ENCODE measurements around the gene ID3. TPM values are rescaled to one million over a fixed set of nuclear protein-coding genes. Genes with fewer than 3 reads are reported as not detected.

The ID3 gene
- total and polyA plus RNA-seq, 9 of the 15 experiments (the other 6 are each of a cell fraction or from before 2014, with no cell fraction given) = 6.8 to 59.8 (median 23.5) TPM

DNA sequence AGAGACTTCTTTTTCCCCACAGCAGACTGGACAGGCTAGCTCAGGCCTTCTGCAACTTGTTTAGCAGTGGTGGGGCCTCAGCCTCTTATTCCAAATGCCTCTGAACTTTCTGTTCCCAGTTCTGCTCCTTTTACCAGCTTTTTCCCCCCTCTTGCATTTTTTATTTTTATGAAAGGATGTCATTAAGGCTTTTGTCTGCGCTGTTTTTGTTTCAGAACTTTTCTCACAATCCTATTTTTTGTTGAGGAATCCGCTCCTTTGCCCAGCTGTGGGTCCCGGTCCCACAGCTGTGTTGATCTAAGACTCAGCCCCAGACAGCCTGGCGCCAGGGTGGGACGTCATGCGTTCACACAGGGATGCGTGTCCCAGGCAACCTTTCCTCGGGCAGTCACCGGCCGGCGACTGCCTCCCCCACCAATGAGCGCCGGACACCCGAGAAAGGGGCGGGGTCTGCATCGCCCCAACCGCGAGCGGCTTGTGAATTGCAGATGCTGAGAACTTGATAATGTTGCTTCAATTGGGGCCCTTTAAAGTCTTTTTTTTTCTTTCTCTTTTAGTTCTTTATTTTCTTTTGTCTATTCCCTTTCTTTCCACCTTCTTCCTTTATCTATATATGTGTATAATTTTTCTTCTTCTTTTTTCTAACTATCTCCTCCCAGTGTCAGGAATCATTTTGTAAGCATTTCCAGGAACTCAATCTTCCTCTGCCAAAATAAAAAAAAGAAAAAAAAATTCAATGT lies 3.0 kb upstream of the ID3 start (continued):
- TF ChIP-seq, protein P1, sequence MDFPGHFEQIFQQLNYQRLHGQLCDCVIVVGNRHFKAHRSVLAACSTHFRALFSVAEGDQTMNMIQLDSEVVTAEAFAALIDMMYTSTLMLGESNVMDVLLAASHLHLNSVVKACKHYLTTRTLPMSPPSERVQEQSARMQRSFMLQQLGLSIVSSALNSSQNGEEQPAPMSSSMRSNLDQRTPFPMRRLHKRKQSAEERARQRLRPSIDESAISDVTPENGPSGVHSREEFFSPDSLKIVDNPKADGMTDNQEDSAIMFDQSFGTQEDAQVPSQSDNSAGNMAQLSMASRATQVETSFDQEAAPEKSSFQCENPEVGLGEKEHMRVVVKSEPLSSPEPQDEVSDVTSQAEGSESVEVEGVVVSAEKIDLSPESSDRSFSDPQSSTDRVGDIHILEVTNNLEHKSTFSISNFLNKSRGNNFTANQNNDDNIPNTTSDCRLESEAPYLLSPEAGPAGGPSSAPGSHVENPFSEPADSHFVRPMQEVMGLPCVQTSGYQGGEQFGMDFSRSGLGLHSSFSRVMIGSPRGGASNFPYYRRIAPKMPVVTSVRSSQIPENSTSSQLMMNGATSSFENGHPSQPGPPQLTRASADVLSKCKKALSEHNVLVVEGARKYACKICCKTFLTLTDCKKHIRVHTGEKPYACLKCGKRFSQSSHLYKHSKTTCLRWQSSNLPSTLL (IDR thresholded peaks at IDR 0.05) = no peak
- TF ChIP-seq MAZ (CRISPR knock-in tag; conservative IDR thresholded peaks at IDR 0.05 in 1 of 2, IDR thresholded peaks at IDR 0.05 in 1 of 2) (peak in 1 of 2 experiments; percentile 53; a peak in 1 of 4 replicates), TEAD4 (IDR thresholded peaks at IDR 0.05; ENCODE audit: low read length) (no peak), TEAD4 (CRISPR knock-in tag; IDR thresholded peaks at IDR 0.05; ENCODE audit: borderline replicate concordance) (no peak), TRIM24 (IDR thresholded peaks at IDR 0.05) (0 out of 4 replicates have a peak, but pooled peaks of 1 of the 2 experiments have one; percentile 3), TEAD1 (CRISPR knock-in tag; IDR thresholded peaks at IDR 0.05) (no peak), CBFA2T3 (IDR thresholded peaks at IDR 0.05) (peak; percentile 76), ATF1 (CRISPR knock-in tag; IDR thresholded peaks at IDR 0.05) (peak; percentile 66; the same call in 1 of the 2 replicates), ATF1 (tag; IDR thresholded peaks at IDR 0.05) (peak; percentile 95), ATF7 (IDR thresholded peaks at IDR 0.05) (peak; percentile 95), PHB (CRISPR knock-in tag; IDR thresholded peaks at IDR 0.05) (no peak), ZNF436 (CRISPR knock-in tag; IDR thresholded peaks at IDR 0.05) (no peak), CBX8 (IDR thresholded peaks at IDR 0.05; ENCODE audit: borderline replicate concordance, extremely low read depth, low read depth, low read length, poor library complexity, severe bottlenecking) (no peak), MTA1 (IDR thresholded peaks at IDR 0.05; ENCODE audit: borderline replicate concordance) (peak; percentile 95)
- TF ChIP-seq, protein P2, sequence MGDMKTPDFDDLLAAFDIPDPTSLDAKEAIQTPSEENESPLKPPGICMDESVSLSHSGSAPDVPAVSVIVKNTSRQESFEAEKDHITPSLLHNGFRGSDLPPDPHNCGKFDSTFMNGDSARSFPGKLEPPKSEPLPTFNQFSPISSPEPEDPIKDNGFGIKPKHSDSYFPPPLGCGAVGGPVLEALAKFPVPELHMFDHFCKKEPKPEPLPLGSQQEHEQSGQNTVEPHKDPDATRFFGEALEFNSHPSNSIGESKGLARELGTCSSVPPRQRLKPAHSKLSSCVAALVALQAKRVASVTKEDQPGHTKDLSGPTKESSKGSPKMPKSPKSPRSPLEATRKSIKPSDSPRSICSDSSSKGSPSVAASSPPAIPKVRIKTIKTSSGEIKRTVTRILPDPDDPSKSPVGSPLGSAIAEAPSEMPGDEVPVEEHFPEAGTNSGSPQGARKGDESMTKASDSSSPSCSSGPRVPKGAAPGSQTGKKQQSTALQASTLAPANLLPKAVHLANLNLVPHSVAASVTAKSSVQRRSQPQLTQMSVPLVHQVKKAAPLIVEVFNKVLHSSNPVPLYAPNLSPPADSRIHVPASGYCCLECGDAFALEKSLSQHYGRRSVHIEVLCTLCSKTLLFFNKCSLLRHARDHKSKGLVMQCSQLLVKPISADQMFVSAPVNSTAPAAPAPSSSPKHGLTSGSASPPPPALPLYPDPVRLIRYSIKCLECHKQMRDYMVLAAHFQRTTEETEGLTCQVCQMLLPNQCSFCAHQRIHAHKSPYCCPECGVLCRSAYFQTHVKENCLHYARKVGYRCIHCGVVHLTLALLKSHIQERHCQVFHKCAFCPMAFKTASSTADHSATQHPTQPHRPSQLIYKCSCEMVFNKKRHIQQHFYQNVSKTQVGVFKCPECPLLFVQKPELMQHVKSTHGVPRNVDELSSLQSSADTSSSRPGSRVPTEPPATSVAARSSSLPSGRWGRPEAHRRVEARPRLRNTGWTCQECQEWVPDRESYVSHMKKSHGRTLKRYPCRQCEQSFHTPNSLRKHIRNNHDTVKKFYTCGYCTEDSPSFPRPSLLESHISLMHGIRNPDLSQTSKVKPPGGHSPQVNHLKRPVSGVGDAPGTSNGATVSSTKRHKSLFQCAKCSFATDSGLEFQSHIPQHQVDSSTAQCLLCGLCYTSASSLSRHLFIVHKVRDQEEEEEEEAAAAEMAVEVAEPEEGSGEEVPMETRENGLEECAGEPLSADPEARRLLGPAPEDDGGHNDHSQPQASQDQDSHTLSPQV (IDR thresholded peaks at IDR 0.05) = peak; percentile 71
- TF ChIP-seq, protein P3, sequence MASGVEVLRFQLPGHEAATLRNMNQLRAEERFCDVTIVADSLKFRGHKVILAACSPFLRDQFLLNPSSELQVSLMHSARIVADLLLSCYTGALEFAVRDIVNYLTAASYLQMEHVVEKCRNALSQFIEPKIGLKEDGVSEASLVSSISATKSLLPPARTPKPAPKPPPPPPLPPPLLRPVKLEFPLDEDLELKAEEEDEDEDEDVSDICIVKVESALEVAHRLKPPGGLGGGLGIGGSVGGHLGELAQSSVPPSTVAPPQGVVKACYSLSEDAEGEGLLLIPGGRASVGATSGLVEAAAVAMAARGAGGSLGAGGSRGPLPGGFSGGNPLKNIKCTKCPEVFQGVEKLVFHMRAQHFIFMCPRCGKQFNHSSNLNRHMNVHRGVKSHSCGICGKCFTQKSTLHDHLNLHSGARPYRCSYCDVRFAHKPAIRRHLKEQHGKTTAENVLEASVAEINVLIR (CRISPR knock-in tag; IDR thresholded peaks at IDR 0.05) = peak; percentile 51; the same call in 1 of the 2 replicates
- TF ChIP-seq, protein P4, sequence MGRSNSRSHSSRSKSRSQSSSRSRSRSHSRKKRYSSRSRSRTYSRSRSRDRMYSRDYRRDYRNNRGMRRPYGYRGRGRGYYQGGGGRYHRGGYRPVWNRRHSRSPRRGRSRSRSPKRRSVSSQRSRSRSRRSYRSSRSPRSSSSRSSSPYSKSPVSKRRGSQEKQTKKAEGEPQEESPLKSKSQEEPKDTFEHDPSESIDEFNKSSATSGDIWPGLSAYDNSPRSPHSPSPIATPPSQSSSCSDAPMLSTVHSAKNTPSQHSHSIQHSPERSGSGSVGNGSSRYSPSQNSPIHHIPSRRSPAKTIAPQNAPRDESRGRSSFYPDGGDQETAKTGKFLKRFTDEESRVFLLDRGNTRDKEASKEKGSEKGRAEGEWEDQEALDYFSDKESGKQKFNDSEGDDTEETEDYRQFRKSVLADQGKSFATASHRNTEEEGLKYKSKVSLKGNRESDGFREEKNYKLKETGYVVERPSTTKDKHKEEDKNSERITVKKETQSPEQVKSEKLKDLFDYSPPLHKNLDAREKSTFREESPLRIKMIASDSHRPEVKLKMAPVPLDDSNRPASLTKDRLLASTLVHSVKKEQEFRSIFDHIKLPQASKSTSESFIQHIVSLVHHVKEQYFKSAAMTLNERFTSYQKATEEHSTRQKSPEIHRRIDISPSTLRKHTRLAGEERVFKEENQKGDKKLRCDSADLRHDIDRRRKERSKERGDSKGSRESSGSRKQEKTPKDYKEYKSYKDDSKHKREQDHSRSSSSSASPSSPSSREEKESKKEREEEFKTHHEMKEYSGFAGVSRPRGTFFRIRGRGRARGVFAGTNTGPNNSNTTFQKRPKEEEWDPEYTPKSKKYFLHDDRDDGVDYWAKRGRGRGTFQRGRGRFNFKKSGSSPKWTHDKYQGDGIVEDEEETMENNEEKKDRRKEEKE (IDR thresholded peaks at IDR 0.05; ENCODE audit: borderline replicate concordance in 1 of 2, control insufficient read depth in 1 of 2, low read depth in 2 of 2, low read length in 1 of 2) = no peak
